Gastrocnemius medialis (tissue), 4 donors: ENCODE measurements around the gene HPCAL1.

Source experiments
- CTCF ChIP-seq, 5 experiments: fragments of 450-650 bp in 3 of 5; fragments of 200-600 bp in 2 of 5; sonication (generic) in 2 of 5; IDR thresholded peaks in 4 of 5; conservative IDR thresholded peaks in 1 of 5; 1 replicate in 4 of 5; 2 replicates in 1 of 5; pipeline ENCODE4 v1.5.1; 2016 to 2019; ENCODE audit warnings: antibody characterized with exemption in 5 of 5, mild to moderate bottlenecking in 3 of 5, moderate library complexity in 3 of 5
- POLR2A ChIP-seq, 2 donors: fragments of 450-650 bp; IDR thresholded peaks; one replicate each; pipeline ENCODE4 v1.6.1; 2017; ENCODE audit warnings: antibody characterized with exemption in 2 of 2, mild to moderate bottlenecking in 2 of 2, moderate library complexity in 2 of 2

GRCh38 chr2:10385933-10386773 is 83.4 kb downstream of the HPCAL1 start:
- TF ChIP-seq CTCF (IDR thresholded peaks at IDR 0.05 in 4 of 5, conservative IDR thresholded peaks at IDR 0.05 in 1 of 5) (no peak), POLR2A (IDR thresholded peaks at IDR 0.05) (no peak)
